Measurements from ENCODE around the gene FGD6.

Gene FGD6

GRCh38 chr12:95059984-95060383 is 157.3 kb downstream of the FGD6 start:
- no peak overlapping the region for H3K4me2 ChIP-seq (ENCODE audit: low read length)
- no peak overlapping the region for H3K14ac ChIP-seq (ENCODE audit: low read length)
- peaks cover 30 to 35% of the 10 kb centered on the region in 2 experiments for H3K36me3 ChIP-seq (ENCODE audit: control insufficient read depth in 1 of 2, insufficient read depth in 2 of 2, low read length in 2 of 2)
- no peak for DNase-seq
- no peak overlapping the region for H2BK12ac ChIP-seq (ENCODE audit: low read length)
- no peak overlapping the region for H3K4ac ChIP-seq (ENCODE audit: low read depth, low read length)
- H2BK120ac ChIP-seq (ENCODE audit: insufficient read depth, low read length, poor library complexity), result no peak overlapping the region
- no peak overlapping the region for H2BK5ac ChIP-seq (ENCODE audit: low read depth, low read length, poor library complexity)
- H4K8ac ChIP-seq (ENCODE audit: low read depth, low read length), result no peak overlapping the region
- no peak overlapping the region for H3K9ac ChIP-seq (ENCODE audit: low read length)
- no peak overlapping the region for H3K27ac ChIP-seq (ENCODE audit: low read depth, low read length)
- H3K18ac ChIP-seq (ENCODE audit: low read length), result no peak overlapping the region
- no peak overlapping the region for H4K12ac ChIP-seq (ENCODE audit: low read depth, low read length)
- H4K91ac ChIP-seq (ENCODE audit: low read depth, low read length), result no peak overlapping the region
- H3K4me3 ChIP-seq (ENCODE audit: low read depth, low read length), result no peak overlapping the region
- no peaks in the 10 kb centered on the region for H3K4me1 ChIP-seq (ENCODE audit: control insufficient read depth in 1 of 2, insufficient read depth in 2 of 2, low read length in 2 of 2)
- H3K27me3 ChIP-seq (ENCODE audit: insufficient read depth, low read length), result no peaks in the 10 kb centered on the region
- WGBS (ENCODE audit: extremely low coverage, insufficient coverage, insufficient read length), result no CpG with 5 or more reads among the region's 4 CpGs
- no peaks in the 10 kb centered on the region for H3K9me3 ChIP-seq (ENCODE audit: insufficient read depth, low read depth, low read length)
- no peaks in the 10 kb centered on the region for H3K79me1 ChIP-seq (ENCODE audit: low read length)
- H2AK5ac ChIP-seq (ENCODE audit: low read length), result no peak overlapping the region
- no peaks in the 10 kb centered on the region for H3K79me2 ChIP-seq (ENCODE audit: control insufficient read depth, insufficient read depth, low read length, poor library complexity)
- H3K23ac ChIP-seq (ENCODE audit: low read length), result no peak overlapping the region
- H2AFZ ChIP-seq (ENCODE audit: insufficient read depth, low read length, poor library complexity), result no peak overlapping the region

- no peak overlapping the region for H4K12ac ChIP-seq (ENCODE audit: low read depth, low read length)
- H3K4me3 ChIP-seq (ENCODE audit: low read depth, low read length), result no peak overlapping the region
- no peaks in the 10 kb centered on the region for H3K79me2 ChIP-seq (ENCODE audit: control insufficient read depth, insufficient read depth, low read length, poor library complexity)
- H3K9ac ChIP-seq (ENCODE audit: low read length), result no peak overlapping the region
- WGBS (ENCODE audit: extremely low coverage, insufficient coverage, insufficient read length), result no CpG with 5 or more reads among the region's 3 CpGs
- H3K4ac ChIP-seq (ENCODE audit: low read depth, low read length), result no peak overlapping the region
- no peaks in the 10 kb centered on the region for H3K79me1 ChIP-seq (ENCODE audit: low read length)
- H2BK120ac ChIP-seq (ENCODE audit: insufficient read depth, low read length, poor library complexity), result no peak overlapping the region
- no peak overlapping the region for H2BK12ac ChIP-seq (ENCODE audit: low read length)
- no peak overlapping the region for H3K23ac ChIP-seq (ENCODE audit: low read length)
- no peak overlapping the region for H3K14ac ChIP-seq (ENCODE audit: low read length)
- peaks cover 28 to 30% of the 10 kb centered on the region in 2 experiments for H3K36me3 ChIP-seq (ENCODE audit: control insufficient read depth in 1 of 2, insufficient read depth in 2 of 2, low read length in 2 of 2)
- H3K4me2 ChIP-seq (ENCODE audit: low read length), result no peak overlapping the region
- H4K91ac ChIP-seq (ENCODE audit: low read depth, low read length), result no peak overlapping the region
- no peaks in the 10 kb centered on the region for H3K9me3 ChIP-seq (ENCODE audit: insufficient read depth, low read depth, low read length)
- H4K8ac ChIP-seq (ENCODE audit: low read depth, low read length), result no peak overlapping the region
- no peak overlapping the region for H3K18ac ChIP-seq (ENCODE audit: low read length)
- H2AFZ ChIP-seq (ENCODE audit: insufficient read depth, low read length, poor library complexity), result no peak overlapping the region
- H3K27me3 ChIP-seq (ENCODE audit: insufficient read depth, low read length), result no peaks in the 10 kb centered on the region
- H2AK5ac ChIP-seq (ENCODE audit: low read length), result no peak overlapping the region
- H3K4me1 ChIP-seq (ENCODE audit: control insufficient read depth in 1 of 2, insufficient read depth in 2 of 2, low read length in 2 of 2), result no peaks in the 10 kb centered on the region
- H3K27ac ChIP-seq (ENCODE audit: low read depth, low read length), result no peak overlapping the region
- no peak overlapping the region for H2BK5ac ChIP-seq (ENCODE audit: low read depth, low read length, poor library complexity)
- no peak for DNase-seq
Measured at GRCh38 chr12:95057424-95057823, 159.8 kb downstream of the FGD6 start.

- Histone ChIP-seq H3K79me2 (ENCODE audit: control insufficient read depth, insufficient read depth, low read length, poor library complexity) (no peaks in the 10 kb centered on the region), H3K23ac (ENCODE audit: low read length) (no peak overlapping the region), H4K91ac (ENCODE audit: low read depth, low read length) (no peak overlapping the region), H2BK5ac (ENCODE audit: low read depth, low read length, poor library complexity) (no peak overlapping the region), H3K4me2 (ENCODE audit: low read length) (no peak overlapping the region), H3K4me3 (ENCODE audit: low read depth, low read length) (no peak overlapping the region), H3K9me3 (ENCODE audit: insufficient read depth, low read depth, low read length) (no peaks in the 10 kb centered on the region), H3K18ac (ENCODE audit: low read length) (no peak overlapping the region), H3K14ac (ENCODE audit: low read length) (no peak overlapping the region), H3K4me1 (ENCODE audit: control insufficient read depth in 1 of 2, insufficient read depth in 2 of 2, low read length in 2 of 2) (no peaks in the 10 kb centered on the region), H4K12ac (ENCODE audit: low read depth, low read length) (no peak overlapping the region), H3K9ac (ENCODE audit: low read length) (no peak overlapping the region), H3K27me3 (ENCODE audit: insufficient read depth, low read length) (no peaks in the 10 kb centered on the region), H2AK5ac (ENCODE audit: low read length) (no peak overlapping the region), H2BK120ac (ENCODE audit: insufficient read depth, low read length, poor library complexity) (no peak overlapping the region), H2BK12ac (ENCODE audit: low read length) (no peak overlapping the region), H3K79me1 (ENCODE audit: low read length) (no peaks in the 10 kb centered on the region), H2AFZ (ENCODE audit: insufficient read depth, low read length, poor library complexity) (no peak overlapping the region), H3K27ac (ENCODE audit: low read depth, low read length) (no peak overlapping the region), H3K4ac (ENCODE audit: low read depth, low read length) (no peak overlapping the region), H4K8ac (ENCODE audit: low read depth, low read length) (no peak overlapping the region), H3K36me3 (ENCODE audit: control insufficient read depth in 1 of 2, insufficient read depth in 2 of 2, low read length in 2 of 2) (peaks cover 31 to 34% of the 10 kb centered on the region in 2 experiments)
- no peak for DNase-seq
- WGBS (ENCODE audit: extremely low coverage, insufficient coverage, insufficient read length), result no CpG with 5 or more reads among the region's 2 CpGs
Measured at GRCh38 chr12:95055057-95055456, 162.2 kb downstream of the FGD6 start.

GRCh38 chr12:95054206-95054605 is 163.1 kb downstream of the FGD6 start:
- Histone ChIP-seq H3K9me3 (ENCODE audit: insufficient read depth, low read depth, low read length) (no peaks in the 10 kb centered on the region), H3K36me3 (ENCODE audit: control insufficient read depth in 1 of 2, insufficient read depth in 2 of 2, low read length in 2 of 2) (peaks cover 31 to 34% of the 10 kb centered on the region in 2 experiments), H3K27ac (ENCODE audit: low read depth, low read length) (no peak overlapping the region), H3K4me3 (ENCODE audit: low read depth, low read length) (no peak overlapping the region), H3K79me2 (ENCODE audit: control insufficient read depth, insufficient read depth, low read length, poor library complexity) (no peaks in the 10 kb centered on the region), H3K18ac (ENCODE audit: low read length) (no peak overlapping the region), H4K8ac (ENCODE audit: low read depth, low read length) (no peak overlapping the region), H3K4ac (ENCODE audit: low read depth, low read length) (no peak overlapping the region), H3K4me1 (ENCODE audit: control insufficient read depth in 1 of 2, insufficient read depth in 2 of 2, low read length in 2 of 2) (no peaks in the 10 kb centered on the region), H3K14ac (ENCODE audit: low read length) (no peak overlapping the region), H2BK12ac (ENCODE audit: low read length) (no peak overlapping the region), H3K27me3 (ENCODE audit: insufficient read depth, low read length) (no peaks in the 10 kb centered on the region), H2BK5ac (ENCODE audit: low read depth, low read length, poor library complexity) (no peak overlapping the region), H3K4me2 (ENCODE audit: low read length) (no peak overlapping the region), H4K91ac (ENCODE audit: low read depth, low read length) (no peak overlapping the region), H3K9ac (ENCODE audit: low read length) (no peak overlapping the region), H3K23ac (ENCODE audit: low read length) (no peak overlapping the region), H2BK120ac (ENCODE audit: insufficient read depth, low read length, poor library complexity) (no peak overlapping the region), H2AFZ (ENCODE audit: insufficient read depth, low read length, poor library complexity) (no peak overlapping the region), H4K12ac (ENCODE audit: low read depth, low read length) (no peak overlapping the region), H3K79me1 (ENCODE audit: low read length) (no peaks in the 10 kb centered on the region), H2AK5ac (ENCODE audit: low read length) (no peak overlapping the region)
- WGBS (ENCODE audit: extremely low coverage, insufficient coverage, insufficient read length), result no CpG with 5 or more reads among the region's 2 CpGs
- no peak for DNase-seq
